ENCODE results near the gene ITIH5.
"Not testable (repeated sequence)": the region's sequence is repeated elsewhere in the genome, so short reads cannot be mapped to it uniquely, and the experiment has no call there.

GRCh38 chr10:7692368-7692767 is 25.6 kb upstream of the ITIH5 start:
- not testable (repeated sequence) for TF ChIP-seq FLYWCH1 (CRISPR knock-in tag; IDR thresholded peaks at IDR 0.05); ELF1 (CRISPR knock-in tag; IDR thresholded peaks at IDR 0.05); SRF (IDR thresholded peaks at IDR 0.05; ENCODE audit: low read depth, low read length); CTCF (CRISPR knock-in tag; IDR thresholded peaks at IDR 0.05); FOXM1 (CRISPR knock-in tag; IDR thresholded peaks at IDR 0.05); ZNF766 (CRISPR knock-in tag; IDR thresholded peaks at IDR 0.05; ENCODE audit: borderline replicate concordance); EZH2 (conservative IDR thresholded peaks at IDR 0.05; ENCODE audit: low read depth, low read length)
